Activated CD8-positive, alpha-beta memory T cell treated with anti-CD3 and anti-CD28 coated beads for 24 hours (primary cell): ENCODE data around the gene BTBD7.
"Not testable (repeated sequence)": the region's sequence is repeated elsewhere in the genome, so short reads cannot be mapped to it uniquely, and the experiment has no call there.

Experiments used
- DNase-seq: peaks from one replicate; pipeline ENCODE4 v3.0.0-alpha.2; 2020

Gene BTBD7

GRCh38 chr14:93332853-93333630 is at the start of gene BTBD7:
Gene BTBD7 (minus strand): TSS chr14:93333036. CDS start chr14:93296051, 36,985 bp downstream.
- peak; percentile 97 for DNase-seq

- DNase-seq, result no peak
Measured at GRCh38 chr14:93381644-93382043, 48.8 kb upstream of the BTBD7 start.

- DNase-seq, result no peak
Measured at GRCh38 chr14:93379831-93380230, 47.0 kb upstream of the BTBD7 start.

- DNase-seq, result no peak
Measured at GRCh38 chr14:93375673-93376156, 42.9 kb upstream of the BTBD7 start.

- no peak for DNase-seq
Measured at GRCh38 chr14:93369713-93370266, 37.0 kb upstream of the BTBD7 start.

GRCh38 chr14:93368996-93369712 is 36.3 kb upstream of the BTBD7 start:
- DNase-seq, result no peak

GRCh38 chr14:93354873-93355272 is 22.0 kb upstream of the BTBD7 start:
- not testable (repeated sequence) for DNase-seq

GRCh38 chr14:93348292-93348691 is 15.5 kb upstream of the BTBD7 start:
- DNase-seq, result no peak

- no peak for DNase-seq
Measured at GRCh38 chr14:93347850-93348249, 15.0 kb upstream of the BTBD7 start.

GRCh38 chr14:93346926-93347721 is 14.3 kb upstream of the BTBD7 start, which contains the start of gene COX8C:
Gene COX8C (plus strand): TSS chr14:93347182. CDS start chr14:93347269, 87 bp downstream.
- DNase-seq, result no peak

GRCh38 chr14:93343797-93344196 is 11.0 kb upstream of the BTBD7 start:
- no peak for DNase-seq

GRCh38 chr14:93343266-93343665 is 10.4 kb upstream of the BTBD7 start:
- DNase-seq, result no peak

GRCh38 chr14:93337884-93338283 is 5.0 kb upstream of the BTBD7 start:
- DNase-seq, result no peak

GRCh38 chr14:93337143-93337753 is 4.4 kb upstream of the BTBD7 start:
- no peak for DNase-seq

GRCh38 chr14:93333631-93334103 is 831 bp upstream of the BTBD7 start:
- no peak for DNase-seq

GRCh38 chr14:93332397-93332852 is 411 bp downstream of the BTBD7 start:
- DNase-seq, result no peak

- no peak for DNase-seq
Measured at GRCh38 chr14:93331728-93332396, 974 bp downstream of the BTBD7 start.

- DNase-seq, result no peak
Measured at GRCh38 chr14:93331002-93331727, 1.7 kb downstream of the BTBD7 start.

- no peak for DNase-seq
Measured at GRCh38 chr14:93330609-93331000, 2.2 kb downstream of the BTBD7 start.

- DNase-seq, result no peak
Measured at GRCh38 chr14:93329965-93330608, 2.7 kb downstream of the BTBD7 start.
